AG09309 (cell line): Measurements from ENCODE around the gene SEL1L.

Experiments used
- DNase-seq: peaks from one replicate; pipeline ENCODE4 v3.0.0-alpha.2; 2010; ENCODE audit warnings: low read depth
- H3K4me3 ChIP-seq: 2 replicates; pipeline ENCODE4 v1.5.1; 2011; ENCODE audit warnings: mild to moderate bottlenecking, low read depth, low read length, moderate library complexity; ENCODE audit not compliant: control insufficient read depth
- CTCF ChIP-seq: IDR thresholded peaks from 2 replicates; pipeline ENCODE4 v1.5.1; 2011; ENCODE audit warnings: mild to moderate bottlenecking, low read depth, low read length, inconsistent platforms; ENCODE audit not compliant: insufficient read depth, control insufficient read depth; ENCODE audit errors: missing control alignments

Gene SEL1L

GRCh38 chr14:81506487-81506886, 27.2 kb downstream of the SEL1L start:
- DNase-seq = no peak
- no peak for TF ChIP-seq CTCF

GRCh38 chr14:81504864-81505263, 28.8 kb downstream of the SEL1L start:
- no peak for TF ChIP-seq CTCF
- H3K4me3 ChIP-seq = no peak overlapping the region
- DNase-seq = no peak

More at GRCh38 chr14:81506487-81506886, 27.2 kb downstream of the SEL1L start:
- H3K4me3 ChIP-seq = no peak overlapping the region

- no peak for DNase-seq
- no peak for TF ChIP-seq CTCF
- H3K4me3 ChIP-seq = no peak overlapping the region
Observed at GRCh38 chr14:81485781-81486180, 47.9 kb downstream of the SEL1L start.

GRCh38 chr14:81485372-81485771, 48.3 kb downstream of the SEL1L start:
- no peak overlapping the region for H3K4me3 ChIP-seq
- no peak for DNase-seq
- no peak for TF ChIP-seq CTCF

GRCh38 chr14:81484120-81484519, 49.5 kb downstream of the SEL1L start:
- TF ChIP-seq CTCF = no peak
- DNase-seq = no peak
- no peak overlapping the region for H3K4me3 ChIP-seq

- no peak for TF ChIP-seq CTCF
- DNase-seq = no peak
- no peak overlapping the region for H3K4me3 ChIP-seq
Observed at GRCh38 chr14:81480741-81481140, 52.9 kb downstream of the SEL1L start.

GRCh38 chr14:81478446-81478845, 55.2 kb downstream of the SEL1L start:
- no peak overlapping the region for H3K4me3 ChIP-seq
- TF ChIP-seq CTCF = no peak
- no peak for DNase-seq
